HEK293 (cell line): ENCODE data around the gene SF1.

Experiments used
- BCL6B ChIP-seq: fragments of 450-650 bp; formaldehyde crosslinking; IDR thresholded peaks from 2 replicates; pipeline ENCODE4 v1.5.1; 2017; ENCODE audit warnings: missing biosample characterization, missing genetic modification characterization
- EGR2 ChIP-seq: fragments of 450-650 bp; formaldehyde crosslinking; IDR thresholded peaks from 2 replicates; pipeline ENCODE4 v1.5.1; 2016; ENCODE audit warnings: low read depth, missing biosample characterization, missing genetic modification characterization
- HIC1 ChIP-seq: fragments of 450-650 bp; formaldehyde crosslinking; IDR thresholded peaks from 2 replicates; pipeline ENCODE4 v1.5.1; 2016; ENCODE audit warnings: missing biosample characterization, missing genetic modification characterization
- PATZ1 ChIP-seq: fragments of 450-650 bp; formaldehyde crosslinking; IDR thresholded peaks from 2 replicates; pipeline ENCODE4 v1.5.1; 2016; ENCODE audit warnings: missing biosample characterization, missing genetic modification characterization
- PRDM2 ChIP-seq: fragments of 450-650 bp; formaldehyde crosslinking; IDR thresholded peaks from 2 replicates; pipeline ENCODE4 v1.5.1; 2016; ENCODE audit warnings: missing biosample characterization, missing genetic modification characterization, borderline replicate concordance
- PRDM4 ChIP-seq: fragments of 450-650 bp; formaldehyde crosslinking; IDR thresholded peaks from 2 replicates; pipeline ENCODE4 v1.5.1; 2017; ENCODE audit warnings: missing biosample characterization, missing genetic modification characterization
- REST ChIP-seq: fragments of 450-650 bp; formaldehyde crosslinking; IDR thresholded peaks from 2 replicates; pipeline ENCODE4 v1.5.1; 2016; ENCODE audit warnings: missing biosample characterization, missing genetic modification characterization
- ZFHX2 ChIP-seq: fragments of 450-650 bp; formaldehyde crosslinking; conservative IDR thresholded peaks from 2 replicates; pipeline ENCODE4 v1.5.1; 2016; ENCODE audit warnings: missing biosample characterization, missing genetic modification characterization
- ZIC2 ChIP-seq: fragments of 450-650 bp; formaldehyde crosslinking; IDR thresholded peaks from 2 replicates; pipeline ENCODE4 v1.5.1; 2016; ENCODE audit warnings: missing biosample characterization, missing genetic modification characterization
- ZNF112 ChIP-seq: fragments of 450-650 bp; formaldehyde crosslinking; IDR thresholded peaks from 2 replicates; pipeline ENCODE4 v1.5.0; 2017; ENCODE audit warnings: missing biosample characterization, missing genetic modification characterization
- ZNF2 ChIP-seq: fragments of 450-650 bp; formaldehyde crosslinking; IDR thresholded peaks from 2 replicates; pipeline ENCODE4 v1.5.1; 2016; ENCODE audit warnings: missing biosample characterization, missing genetic modification characterization
- ZNF350 ChIP-seq: fragments of 450-650 bp; formaldehyde crosslinking; IDR thresholded peaks from 2 replicates; pipeline ENCODE4 v1.5.0; 2017; ENCODE audit warnings: missing biosample characterization, mild to moderate bottlenecking, missing genetic modification characterization
- ZNF521 ChIP-seq: fragments of 450-650 bp; formaldehyde crosslinking; IDR thresholded peaks from 2 replicates; pipeline ENCODE4 v1.5.1; 2017; ENCODE audit warnings: missing biosample characterization, mild to moderate bottlenecking, missing genetic modification characterization
- ZNF600 ChIP-seq: fragments of 450-650 bp; formaldehyde crosslinking; IDR thresholded peaks from 2 replicates; pipeline ENCODE4 v1.5.1; 2016; ENCODE audit warnings: missing biosample characterization, missing genetic modification characterization
- ZNF692 ChIP-seq: fragments of 450-650 bp; formaldehyde crosslinking; IDR thresholded peaks from 2 replicates; pipeline ENCODE4 v1.5.1; 2016; ENCODE audit warnings: missing biosample characterization, missing genetic modification characterization
- ZXDB ChIP-seq: fragments of 450-650 bp; formaldehyde crosslinking; IDR thresholded peaks from 2 replicates; pipeline ENCODE4 v1.5.1; 2016; ENCODE audit warnings: missing biosample characterization, missing genetic modification characterization

SF1 gene

GRCh38 chr11:64762674-64763525 lies 15.4 kb downstream of the SF1 start (continued):
- TF ChIP-seq ZNF692 (tag by site-specific recombination) (0 out of 2 replicates have a peak, but pooled peaks have one; percentile 39), ZXDB (tag by site-specific recombination) (no peak), HIC1 (tag by site-specific recombination) (peak; percentile 24), ZNF2 (tag by site-specific recombination) (no peak), ZFHX2 (tag by site-specific recombination) (peak; percentile 87), PRDM2 (no peak), PRDM4 (tag by site-specific recombination) (0 out of 2 replicates have a peak, but pooled peaks have one; percentile 47), EGR2 (tag by site-specific recombination) (peak; percentile 79), ZNF521 (tag by site-specific recombination) (no peak), ZNF112 (tag by site-specific recombination) (no peak), REST (no peak), ZIC2 (peak; percentile 88), ZNF350 (tag by site-specific recombination) (no peak), PATZ1 (peak; percentile 67), BCL6B (tag by site-specific recombination) (no peak), ZNF600 (tag by site-specific recombination) (0 out of 2 replicates have a peak, but pooled peaks have one; percentile 54)
